ENCODE measurements around the gene CYFIP2.
"Not testable (repeated sequence)": the region's sequence is repeated elsewhere in the genome, so short reads cannot be mapped to it uniquely, and the experiment has no call there.

Gene CYFIP2

DNA sequence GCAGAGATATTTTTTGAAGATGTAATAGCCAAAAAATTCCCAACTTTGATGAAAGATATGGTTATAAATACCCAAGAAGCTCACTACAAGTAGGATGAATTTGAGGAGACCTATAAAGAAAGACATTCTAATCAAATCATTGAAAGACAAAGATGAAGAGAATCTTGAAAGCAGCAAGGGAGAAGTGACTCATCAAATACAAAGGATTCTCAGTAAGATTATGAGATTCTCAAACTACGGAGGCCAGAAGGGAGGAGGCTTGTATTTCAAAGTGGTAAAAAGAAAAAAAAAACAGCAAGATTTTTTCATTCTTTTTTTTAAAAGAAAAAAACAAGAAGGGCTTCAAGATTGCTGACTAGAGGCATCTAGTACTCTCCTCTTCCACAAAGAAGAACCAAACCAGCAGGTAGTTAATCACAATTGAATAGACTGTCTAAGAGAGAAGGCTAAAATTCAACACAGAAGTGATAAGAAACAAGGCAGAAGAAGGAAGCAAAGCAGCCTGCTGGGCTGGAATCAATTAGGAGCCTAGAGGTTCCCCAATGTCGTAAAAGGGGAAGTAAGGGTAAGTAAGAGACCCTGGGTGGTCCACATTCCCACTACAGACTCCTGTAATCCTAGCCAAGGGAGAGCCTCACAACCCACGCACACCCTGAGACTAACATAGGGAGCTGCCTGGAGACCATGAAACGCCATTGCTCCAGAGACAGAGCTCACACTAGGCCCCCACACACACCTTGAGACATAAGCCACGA is 135.0 kb downstream of the CYFIP2 start:
- no peak for DNase-seq

DNA sequence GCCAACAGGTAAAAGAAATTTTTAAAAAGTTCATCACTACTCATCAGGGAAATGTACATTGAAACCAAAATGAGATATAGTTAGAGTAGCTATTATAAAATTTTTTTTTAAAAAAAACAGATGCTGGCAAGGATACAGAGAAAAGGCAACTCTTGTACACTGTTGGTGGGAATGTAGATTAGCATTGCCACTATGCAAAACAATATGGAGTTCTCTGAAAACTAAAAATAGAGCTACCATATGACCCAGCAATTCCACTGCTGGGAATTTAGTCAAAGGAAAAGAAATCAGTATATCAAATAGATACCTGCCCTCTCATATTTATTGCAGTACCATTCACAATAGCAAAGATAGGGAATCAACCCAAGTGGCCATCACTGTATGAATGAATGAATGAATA is 149.9 kb downstream of the CYFIP2 start:
- DNase-seq: no peak

DNA sequence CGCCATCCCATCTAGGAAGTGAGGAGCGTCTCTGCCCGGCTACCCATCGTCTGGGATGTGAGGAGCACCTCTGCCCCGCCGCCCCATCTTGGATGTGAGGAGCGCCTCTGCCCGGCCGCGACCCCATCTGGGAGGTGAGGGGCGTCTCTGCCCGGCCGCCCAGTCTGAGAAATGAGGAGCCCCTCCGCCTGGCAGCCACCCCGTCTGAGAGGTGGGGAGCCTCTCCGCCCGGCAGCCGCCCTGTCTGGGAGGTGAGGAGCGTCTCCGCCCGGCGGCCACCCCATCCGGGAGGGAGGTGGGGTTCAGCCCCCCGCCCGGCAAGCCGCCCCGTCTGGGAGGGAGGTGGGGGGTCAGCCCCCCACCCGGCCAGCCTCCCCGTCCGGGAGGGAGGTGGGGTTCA is 153.6 kb downstream of the CYFIP2 start:
- not testable (repeated sequence) for DNase-seq

DNA sequence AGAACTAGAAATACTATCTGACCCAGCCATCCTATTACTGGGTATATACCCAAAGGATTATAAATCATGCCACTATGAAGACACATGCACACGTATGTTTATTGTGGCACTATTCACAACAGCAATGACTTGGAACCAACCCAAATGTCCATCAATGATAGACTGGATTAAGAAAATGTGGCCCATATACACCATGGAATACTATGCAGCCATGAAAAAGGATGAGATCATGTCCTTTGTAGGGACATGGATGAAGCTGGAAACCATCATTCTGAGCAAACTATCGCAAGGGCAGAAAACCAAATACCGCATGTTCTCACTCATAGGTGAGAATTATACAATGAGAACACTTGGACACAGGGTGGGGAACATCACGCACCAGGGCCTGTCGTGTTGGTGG is 164.0 kb downstream of the CYFIP2 start:
- not testable (repeated sequence) for DNase-seq

DNA sequence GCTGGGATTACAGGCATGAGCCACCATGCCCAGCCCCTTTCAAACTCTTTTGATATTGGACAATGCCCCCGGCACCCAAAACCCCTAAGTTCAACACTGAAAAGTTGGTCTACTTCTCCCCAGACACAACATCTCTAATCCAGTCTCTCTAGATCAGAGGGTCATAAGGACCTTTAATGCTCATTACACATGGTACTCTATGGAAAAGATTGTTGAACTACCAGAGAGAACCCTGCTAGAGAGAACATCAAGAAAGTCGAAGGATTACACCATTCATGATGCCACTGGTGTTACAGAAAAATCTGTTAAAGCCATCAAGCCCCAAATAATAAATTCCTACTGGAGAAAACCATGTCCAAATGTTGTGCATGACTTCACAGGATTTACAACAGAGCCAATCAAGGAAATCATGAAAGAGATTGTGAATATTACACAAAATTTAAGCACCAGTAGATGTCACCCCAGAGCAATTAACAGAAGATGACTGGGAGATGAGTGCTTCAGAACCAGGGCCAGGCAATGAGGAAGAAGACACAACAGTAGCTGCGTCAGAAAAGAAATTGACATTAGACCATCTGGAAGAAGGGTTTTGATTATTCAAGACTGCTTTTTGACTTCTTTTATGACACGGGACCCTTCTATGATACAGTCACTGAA is 165.7 kb downstream of the CYFIP2 start:
- DNase-seq: peak; percentile 27

- no peak for DNase-seq
These were observed 168.2 kb downstream of the CYFIP2 start for GRCh38 chr5:157434096-157434495.

DNA sequence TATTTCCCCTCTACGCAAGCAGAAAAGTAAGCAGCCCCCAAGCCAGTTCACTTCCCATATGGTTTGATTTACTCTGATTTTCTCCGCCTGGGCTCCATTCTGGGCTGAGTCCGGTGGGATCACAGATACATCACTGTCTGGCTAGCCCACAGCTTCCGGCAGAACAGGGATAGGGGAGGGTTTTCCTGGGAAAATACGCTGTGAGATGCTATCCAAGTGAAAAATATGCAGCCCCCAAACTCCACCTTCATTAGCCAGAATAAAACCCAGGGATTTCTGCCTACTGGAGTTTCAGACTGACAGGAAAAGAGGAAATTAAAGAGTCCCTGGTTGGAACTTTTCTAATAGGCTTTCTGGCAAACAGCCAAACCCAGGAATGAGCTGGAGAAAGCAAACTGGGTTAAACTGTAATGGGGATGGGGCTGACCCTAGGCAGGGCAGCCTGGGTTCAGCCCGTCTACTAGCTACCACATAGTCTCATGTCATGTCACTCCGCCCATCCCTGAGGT is 177.2 kb downstream of the CYFIP2 start:
- no peak for DNase-seq

GRCh38 chr5:157444224-157444623 is 178.3 kb downstream of the CYFIP2 start:
- DNase-seq: no peak
